ENCODE measurements around the gene ATF7IP2.
"Not testable (repeated sequence)": the region's sequence is repeated elsewhere in the genome, so short reads cannot be mapped to it uniquely, and the experiment has no call there.

ATF7IP2 gene

DNA sequence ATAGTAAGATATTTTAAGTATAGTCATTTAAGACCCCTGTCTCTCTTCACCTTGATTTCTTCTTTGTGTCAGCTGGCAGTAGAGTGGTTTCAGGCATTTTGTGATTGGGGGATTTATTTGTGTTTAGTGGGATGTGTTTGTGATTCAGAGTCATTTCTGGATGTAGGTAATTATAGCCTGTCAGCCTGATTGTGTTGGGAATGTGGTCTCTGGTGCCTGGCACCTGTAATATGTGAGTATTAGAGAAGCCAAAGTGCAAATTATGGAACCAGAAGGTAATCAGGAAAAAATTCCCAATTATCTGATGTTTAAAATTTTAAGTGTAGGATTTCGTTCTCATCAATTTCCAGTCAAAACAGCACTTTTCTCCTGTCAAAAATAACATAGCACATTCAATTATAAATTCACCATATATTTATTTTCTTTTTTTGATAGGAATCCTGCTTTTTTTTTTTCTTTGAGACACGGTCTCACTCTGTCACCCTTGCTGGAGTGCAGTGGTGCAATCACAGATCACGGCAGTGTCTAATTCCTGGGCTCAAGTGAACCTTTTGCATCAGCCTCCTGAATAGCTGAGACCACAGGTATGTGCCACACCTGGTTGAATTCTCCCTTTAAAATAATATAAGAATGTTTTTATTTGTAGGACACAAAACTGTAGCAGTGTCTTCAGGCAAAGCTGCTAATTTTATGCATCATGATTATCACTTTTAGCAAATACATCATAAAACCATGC lies 42.7 kb downstream of the ATF7IP2 start:
- Histone ChIP-seq H3K4me3 (replicated peaks; ENCODE audit: insufficient read depth, low read length) (no peak overlapping the region), H3K27ac (replicated peaks) (no peak overlapping the region), H3K27me3 (ENCODE audit: insufficient read depth, poor library complexity, severe bottlenecking) (no peaks in the 10 kb centered on the region)
- no peak for TF ChIP-seq SPI1 (IDR thresholded peaks at IDR 0.05; ENCODE audit: borderline replicate concordance, low read depth)
- DNase-seq (ENCODE audit: low read depth in 1 of 2, low spot score in 1 of 2), result no peak

DNA sequence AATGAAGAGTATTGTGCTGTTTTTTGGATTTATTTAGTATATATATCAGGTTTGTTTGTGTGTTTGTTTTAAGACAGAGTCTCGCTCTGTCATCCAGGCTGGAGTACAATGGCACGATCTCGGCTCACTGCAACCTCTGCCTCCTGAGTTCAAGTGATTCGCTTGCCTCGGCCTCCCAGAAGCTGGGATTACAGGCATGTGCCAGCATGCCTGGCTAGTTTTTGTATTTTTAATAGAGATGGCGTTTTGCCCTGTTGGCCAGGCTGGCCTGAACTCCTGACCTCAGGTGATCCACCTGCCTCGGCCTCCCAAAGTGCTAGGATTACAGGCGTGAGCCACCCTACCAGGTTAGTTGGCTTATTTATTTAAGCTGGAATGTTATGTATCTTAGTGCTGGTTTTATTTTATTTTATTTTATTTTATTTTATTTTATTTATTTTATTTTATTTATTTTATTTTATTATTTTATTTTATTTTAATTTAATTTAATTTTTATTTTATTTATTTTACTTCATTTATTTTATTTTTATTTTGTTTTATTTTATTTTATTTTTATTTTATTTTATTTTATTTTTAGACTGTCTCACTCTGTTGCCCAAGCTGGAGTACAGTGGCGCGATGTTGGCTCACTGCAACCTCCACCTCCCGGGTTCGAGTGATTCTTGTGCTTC lies 43.6 kb downstream of the ATF7IP2 start:
- not testable (repeated sequence) for H3K27ac ChIP-seq (replicated peaks); H3K4me3 ChIP-seq (replicated peaks; ENCODE audit: insufficient read depth, low read length); H3K27me3 ChIP-seq (ENCODE audit: insufficient read depth, poor library complexity, severe bottlenecking); DNase-seq (ENCODE audit: low read depth in 1 of 2, low spot score in 1 of 2)

DNA sequence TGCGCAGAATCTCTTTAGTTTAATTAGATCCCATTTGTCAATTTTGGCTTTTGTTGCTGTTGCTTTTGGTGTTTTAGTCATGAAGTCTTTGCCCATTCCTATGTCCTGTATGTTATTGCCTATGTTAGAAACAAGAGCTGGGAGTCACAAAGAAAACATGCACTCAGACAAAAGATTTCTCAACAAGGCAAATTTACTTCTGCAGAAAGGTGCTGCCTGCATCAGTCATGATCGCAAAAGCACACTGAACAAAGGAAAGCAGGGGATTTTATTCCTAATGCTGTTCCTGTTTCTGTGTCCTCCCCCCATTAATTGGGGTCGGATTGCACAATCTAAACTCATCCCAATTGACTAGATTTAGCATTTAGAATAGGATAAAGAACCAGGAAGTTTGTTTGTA lies 55.9 kb downstream of the ATF7IP2 start:
- Histone ChIP-seq H3K27ac (replicated peaks) (no peak overlapping the region), H3K4me3 (replicated peaks; ENCODE audit: insufficient read depth, low read length) (no peak overlapping the region), H3K27me3 (ENCODE audit: insufficient read depth, poor library complexity, severe bottlenecking) (no peaks in the 10 kb centered on the region)
- TF ChIP-seq, protein P1, sequence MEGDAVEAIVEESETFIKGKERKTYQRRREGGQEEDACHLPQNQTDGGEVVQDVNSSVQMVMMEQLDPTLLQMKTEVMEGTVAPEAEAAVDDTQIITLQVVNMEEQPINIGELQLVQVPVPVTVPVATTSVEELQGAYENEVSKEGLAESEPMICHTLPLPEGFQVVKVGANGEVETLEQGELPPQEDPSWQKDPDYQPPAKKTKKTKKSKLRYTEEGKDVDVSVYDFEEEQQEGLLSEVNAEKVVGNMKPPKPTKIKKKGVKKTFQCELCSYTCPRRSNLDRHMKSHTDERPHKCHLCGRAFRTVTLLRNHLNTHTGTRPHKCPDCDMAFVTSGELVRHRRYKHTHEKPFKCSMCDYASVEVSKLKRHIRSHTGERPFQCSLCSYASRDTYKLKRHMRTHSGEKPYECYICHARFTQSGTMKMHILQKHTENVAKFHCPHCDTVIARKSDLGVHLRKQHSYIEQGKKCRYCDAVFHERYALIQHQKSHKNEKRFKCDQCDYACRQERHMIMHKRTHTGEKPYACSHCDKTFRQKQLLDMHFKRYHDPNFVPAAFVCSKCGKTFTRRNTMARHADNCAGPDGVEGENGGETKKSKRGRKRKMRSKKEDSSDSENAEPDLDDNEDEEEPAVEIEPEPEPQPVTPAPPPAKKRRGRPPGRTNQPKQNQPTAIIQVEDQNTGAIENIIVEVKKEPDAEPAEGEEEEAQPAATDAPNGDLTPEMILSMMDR (IDR thresholded peaks at IDR 0.05; ENCODE audit: insufficient read depth, low read length), result no peak
- TF ChIP-seq GABPA (IDR thresholded peaks at IDR 0.05; ENCODE audit: low read depth), result no peak
- TF ChIP-seq, protein P2, sequence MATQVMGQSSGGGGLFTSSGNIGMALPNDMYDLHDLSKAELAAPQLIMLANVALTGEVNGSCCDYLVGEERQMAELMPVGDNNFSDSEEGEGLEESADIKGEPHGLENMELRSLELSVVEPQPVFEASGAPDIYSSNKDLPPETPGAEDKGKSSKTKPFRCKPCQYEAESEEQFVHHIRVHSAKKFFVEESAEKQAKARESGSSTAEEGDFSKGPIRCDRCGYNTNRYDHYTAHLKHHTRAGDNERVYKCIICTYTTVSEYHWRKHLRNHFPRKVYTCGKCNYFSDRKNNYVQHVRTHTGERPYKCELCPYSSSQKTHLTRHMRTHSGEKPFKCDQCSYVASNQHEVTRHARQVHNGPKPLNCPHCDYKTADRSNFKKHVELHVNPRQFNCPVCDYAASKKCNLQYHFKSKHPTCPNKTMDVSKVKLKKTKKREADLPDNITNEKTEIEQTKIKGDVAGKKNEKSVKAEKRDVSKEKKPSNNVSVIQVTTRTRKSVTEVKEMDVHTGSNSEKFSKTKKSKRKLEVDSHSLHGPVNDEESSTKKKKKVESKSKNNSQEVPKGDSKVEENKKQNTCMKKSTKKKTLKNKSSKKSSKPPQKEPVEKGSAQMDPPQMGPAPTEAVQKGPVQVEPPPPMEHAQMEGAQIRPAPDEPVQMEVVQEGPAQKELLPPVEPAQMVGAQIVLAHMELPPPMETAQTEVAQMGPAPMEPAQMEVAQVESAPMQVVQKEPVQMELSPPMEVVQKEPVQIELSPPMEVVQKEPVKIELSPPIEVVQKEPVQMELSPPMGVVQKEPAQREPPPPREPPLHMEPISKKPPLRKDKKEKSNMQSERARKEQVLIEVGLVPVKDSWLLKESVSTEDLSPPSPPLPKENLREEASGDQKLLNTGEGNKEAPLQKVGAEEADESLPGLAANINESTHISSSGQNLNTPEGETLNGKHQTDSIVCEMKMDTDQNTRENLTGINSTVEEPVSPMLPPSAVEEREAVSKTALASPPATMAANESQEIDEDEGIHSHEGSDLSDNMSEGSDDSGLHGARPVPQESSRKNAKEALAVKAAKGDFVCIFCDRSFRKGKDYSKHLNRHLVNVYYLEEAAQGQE (IDR thresholded peaks at IDR 0.05; ENCODE audit: insufficient replicate concordance, low read depth), result no peak
- no peak for TF ChIP-seq POLR2AphosphoS5 (IDR thresholded peaks at IDR 0.05; ENCODE audit: low read depth)
- no peak for TF ChIP-seq SPI1 (IDR thresholded peaks at IDR 0.05; ENCODE audit: borderline replicate concordance, low read depth)
- no peak for DNase-seq (ENCODE audit: low read depth in 1 of 2, low spot score in 1 of 2)

DNA sequence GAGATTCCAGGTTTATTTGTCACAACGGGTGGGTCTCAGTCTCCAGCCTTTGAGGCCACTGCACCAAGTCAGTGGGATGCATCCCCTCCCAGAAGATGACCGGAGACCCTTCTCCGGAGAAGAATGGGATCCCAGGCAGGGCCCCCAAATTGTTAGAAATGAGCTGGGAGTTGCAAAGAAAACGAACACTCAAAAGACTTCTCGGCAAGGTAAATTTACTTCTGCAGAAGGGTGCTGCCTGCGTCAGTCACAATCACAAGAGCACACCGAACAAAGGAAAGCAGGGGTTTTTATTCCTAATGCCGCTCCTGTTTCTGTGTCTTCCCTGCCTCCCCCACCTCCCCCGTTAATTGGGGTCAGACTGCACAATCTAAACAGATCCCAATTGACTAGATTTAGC lies 61.4 kb downstream of the ATF7IP2 start:
- no peak for DNase-seq (ENCODE audit: low read depth in 1 of 2, low spot score in 1 of 2)
- Histone ChIP-seq H3K27ac (replicated peaks) (no peak overlapping the region), H3K27me3 (ENCODE audit: insufficient read depth, poor library complexity, severe bottlenecking) (no peaks in the 10 kb centered on the region), H3K4me3 (replicated peaks; ENCODE audit: insufficient read depth, low read length) (no peak overlapping the region)
- no peak for TF ChIP-seq GABPA (IDR thresholded peaks at IDR 0.05; ENCODE audit: low read depth)
- no peak for TF ChIP-seq SPI1 (IDR thresholded peaks at IDR 0.05; ENCODE audit: borderline replicate concordance, low read depth)
- TF ChIP-seq, protein P2 (IDR thresholded peaks at IDR 0.05; ENCODE audit: insufficient replicate concordance, low read depth), result no peak
- TF ChIP-seq, protein P1 (IDR thresholded peaks at IDR 0.05; ENCODE audit: insufficient read depth, low read length), result no peak
- TF ChIP-seq POLR2AphosphoS5 (IDR thresholded peaks at IDR 0.05; ENCODE audit: low read depth), result no peak

DNA sequence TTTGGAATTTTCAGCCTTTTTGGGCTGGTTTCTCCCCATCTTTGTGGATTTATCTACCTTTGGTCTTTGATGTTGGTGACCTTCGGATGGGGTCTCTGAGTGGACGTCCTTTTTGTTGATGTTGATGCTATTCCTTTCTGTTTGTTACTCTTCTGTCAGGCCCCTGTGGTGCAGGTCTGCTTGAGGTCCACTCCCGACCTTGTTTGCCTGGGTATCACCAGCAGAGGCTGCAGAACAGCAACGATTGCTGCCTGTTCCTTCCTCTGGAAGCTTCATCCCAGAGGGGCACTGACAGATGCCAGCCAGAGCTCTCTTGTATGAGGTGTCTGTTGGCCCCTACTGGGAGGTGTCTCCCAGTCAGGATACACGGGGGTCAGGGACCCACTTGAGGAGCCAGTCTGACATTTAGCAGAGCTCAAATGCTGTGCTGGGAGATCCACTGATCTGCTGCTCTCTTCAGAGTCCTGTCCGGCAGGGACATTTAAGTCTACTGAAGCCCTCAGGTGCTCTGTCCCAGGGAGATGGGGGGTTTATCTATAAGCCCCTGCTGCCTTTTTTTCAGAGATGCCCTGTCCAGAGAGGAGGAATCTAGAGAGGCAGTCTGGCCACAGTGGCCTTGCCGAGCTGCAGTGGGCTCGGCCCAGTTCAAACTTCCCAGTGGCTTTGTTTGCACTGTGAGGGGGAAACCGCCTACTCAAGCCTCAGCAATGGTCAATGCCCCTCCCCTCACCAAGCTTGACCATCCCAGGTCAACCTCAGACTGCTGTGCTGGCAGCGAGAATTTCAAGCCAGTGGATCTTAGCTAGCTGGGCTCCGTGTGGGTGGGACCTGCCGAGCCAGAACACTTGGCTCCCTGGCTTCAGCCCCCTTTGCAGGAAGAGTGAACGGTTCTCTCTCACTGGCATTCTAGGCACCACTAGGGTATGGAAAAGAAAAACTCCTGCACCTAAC lies 66.6 kb downstream of the ATF7IP2 start:
- H3K27me3 ChIP-seq (ENCODE audit: insufficient read depth, poor library complexity, severe bottlenecking); H3K27ac ChIP-seq (replicated peaks); H3K4me3 ChIP-seq (replicated peaks; ENCODE audit: insufficient read depth, low read length); DNase-seq (ENCODE audit: low read depth in 1 of 2, low spot score in 1 of 2): not testable (repeated sequence)

Measured in HL-60 (cell line).